HepG2 (cell line): Measurements from ENCODE around the gene GSTM4.

ENCODE experiments used
- CREB1 ChIP-seq, 2 experiments: fragments of 450-650 bp in 1 of 2; IDR thresholded peaks; 2 replicates each; pipeline ENCODE4 v1.6.1; 2016 to 2017; ENCODE audit warnings: control low read depth in 1 of 2, mild to moderate bottlenecking in 1 of 2, missing compliant biosample characterization in 1 of 2, missing genetic modification characterization in 1 of 2
- HMG20A ChIP-seq: IDR thresholded peaks from 2 replicates; pipeline ENCODE4 v1.6.1; 2016; ENCODE audit warnings: borderline replicate concordance
- HNF4G ChIP-seq, 2 experiments: sonication (generic) in 1 of 2; formaldehyde crosslinking in 1 of 2; IDR thresholded peaks; 2 replicates each; pipeline versions ENCODE4 v1.4.0 to v1.6.1; 2011 to 2020; ENCODE audit warnings: borderline replicate concordance in 2 of 2, low read depth in 2 of 2, mild to moderate bottlenecking in 2 of 2, low read length in 1 of 2, missing genetic modification reagents in 1 of 2, moderate library complexity in 1 of 2
- HNRNPLL ChIP-seq: fragments of 200-400 bp; formaldehyde crosslinking; IDR thresholded peaks from 2 replicates; pipeline ENCODE4 v1.6.1; 2017; ENCODE audit warnings: mild to moderate bottlenecking, low read depth, low read length; ENCODE audit not compliant: poor library complexity, severe bottlenecking
- MXI1 ChIP-seq: IDR thresholded peaks from 3 replicates; pipeline ENCODE4 v1.6.1; 2012; ENCODE audit warnings: low read depth, low read length, inconsistent platforms, borderline replicate concordance
- POLR2AphosphoS2 ChIP-seq: IDR thresholded peaks from 2 replicates; pipeline ENCODE4 v1.6.1; 2011; ENCODE audit warnings: low read depth, low read length, improper control_type of control experiment
- POLR2AphosphoS5 ChIP-seq: IDR thresholded peaks from 2 replicates; pipeline ENCODE4 v1.6.1; 2012; ENCODE audit warnings: low read depth, low read length
- SOX6 ChIP-seq, 2 experiments: fragments of 450-650 bp in 1 of 2; sonication (generic) in 1 of 2; formaldehyde crosslinking in 1 of 2; IDR thresholded peaks; 2 replicates each; pipeline versions ENCODE4 v1.4.0 to v1.6.1; 2017 to 2020; ENCODE audit warnings: antibody characterized with exemption in 1 of 2, mild to moderate bottlenecking in 1 of 2, missing genetic modification reagents in 1 of 2
- SP1 ChIP-seq, 2 experiments: fragments of 450-650 bp in 1 of 2; sonication (generic) in 1 of 2; formaldehyde crosslinking in 1 of 2; IDR thresholded peaks; 2 replicates each; pipeline versions ENCODE4 v1.4.0 to v1.6.1; 2016 to 2020; ENCODE audit warnings: missing genetic modification reagents in 1 of 2
- SP2 ChIP-seq: sonication (generic); formaldehyde crosslinking; IDR thresholded peaks from 2 replicates; pipeline ENCODE4 v1.5.1; 2020; ENCODE audit warnings: mild to moderate bottlenecking, missing genetic modification reagents
- ZNF577 ChIP-seq: sonication (generic); formaldehyde crosslinking; IDR thresholded peaks from 2 replicates; pipeline ENCODE4 v1.4.0; 2020; ENCODE audit warnings: mild to moderate bottlenecking, low read depth, missing genetic modification reagents, borderline replicate concordance
- ZNF609 ChIP-seq: sonication (generic); formaldehyde crosslinking; IDR thresholded peaks from 2 replicates; pipeline ENCODE4 v1.4.0; 2020; ENCODE audit warnings: mild to moderate bottlenecking, missing genetic modification reagents, borderline replicate concordance
- TF ChIP-seq, protein P1 (sequence below): sonication (generic); formaldehyde crosslinking; IDR thresholded peaks from 2 replicates; pipeline ENCODE4 v1.5.0; 2020; ENCODE audit warnings: mild to moderate bottlenecking, missing genetic modification reagents, moderate library complexity
- TF ChIP-seq, protein P2 (sequence below): sonication (generic); formaldehyde crosslinking; IDR thresholded peaks from 2 replicates; pipeline ENCODE4 v1.4.0; 2020; ENCODE audit warnings: missing genetic modification reagents, borderline replicate concordance

- TF ChIP-seq, protein P1, sequence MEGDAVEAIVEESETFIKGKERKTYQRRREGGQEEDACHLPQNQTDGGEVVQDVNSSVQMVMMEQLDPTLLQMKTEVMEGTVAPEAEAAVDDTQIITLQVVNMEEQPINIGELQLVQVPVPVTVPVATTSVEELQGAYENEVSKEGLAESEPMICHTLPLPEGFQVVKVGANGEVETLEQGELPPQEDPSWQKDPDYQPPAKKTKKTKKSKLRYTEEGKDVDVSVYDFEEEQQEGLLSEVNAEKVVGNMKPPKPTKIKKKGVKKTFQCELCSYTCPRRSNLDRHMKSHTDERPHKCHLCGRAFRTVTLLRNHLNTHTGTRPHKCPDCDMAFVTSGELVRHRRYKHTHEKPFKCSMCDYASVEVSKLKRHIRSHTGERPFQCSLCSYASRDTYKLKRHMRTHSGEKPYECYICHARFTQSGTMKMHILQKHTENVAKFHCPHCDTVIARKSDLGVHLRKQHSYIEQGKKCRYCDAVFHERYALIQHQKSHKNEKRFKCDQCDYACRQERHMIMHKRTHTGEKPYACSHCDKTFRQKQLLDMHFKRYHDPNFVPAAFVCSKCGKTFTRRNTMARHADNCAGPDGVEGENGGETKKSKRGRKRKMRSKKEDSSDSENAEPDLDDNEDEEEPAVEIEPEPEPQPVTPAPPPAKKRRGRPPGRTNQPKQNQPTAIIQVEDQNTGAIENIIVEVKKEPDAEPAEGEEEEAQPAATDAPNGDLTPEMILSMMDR = peak; percentile 63
- TF ChIP-seq CREB1 (IDR thresholded peaks at IDR 0.05) (no peak), CREB1 (CRISPR knock-in tag; IDR thresholded peaks at IDR 0.05) (no peak), HNF4G (IDR thresholded peaks at IDR 0.05; ENCODE audit: borderline replicate concordance, low read depth, low read length) (no peak), HNF4G (CRISPR knock-in tag; IDR thresholded peaks at IDR 0.05; ENCODE audit: borderline replicate concordance, low read depth) (no peak), POLR2AphosphoS5 (no peak), ZNF577 (CRISPR knock-in tag) (no peak), HNRNPLL (no peak), MXI1 (no peak), ZNF609 (no peak), SP1 (IDR thresholded peaks at IDR 0.05) (no peak), SP1 (CRISPR knock-in tag; IDR thresholded peaks at IDR 0.05) (no peak), SOX6 (IDR thresholded peaks at IDR 0.05) (no peak), SOX6 (CRISPR knock-in tag; IDR thresholded peaks at IDR 0.05) (peak; percentile 51; the same call in 1 of the 2 replicates), HMG20A (CRISPR knock-in tag) (0 out of 2 replicates have a peak, but pooled peaks have one; percentile 32), SP2 (CRISPR knock-in tag) (no peak), POLR2AphosphoS2 (no peak)
- TF ChIP-seq, protein P2, sequence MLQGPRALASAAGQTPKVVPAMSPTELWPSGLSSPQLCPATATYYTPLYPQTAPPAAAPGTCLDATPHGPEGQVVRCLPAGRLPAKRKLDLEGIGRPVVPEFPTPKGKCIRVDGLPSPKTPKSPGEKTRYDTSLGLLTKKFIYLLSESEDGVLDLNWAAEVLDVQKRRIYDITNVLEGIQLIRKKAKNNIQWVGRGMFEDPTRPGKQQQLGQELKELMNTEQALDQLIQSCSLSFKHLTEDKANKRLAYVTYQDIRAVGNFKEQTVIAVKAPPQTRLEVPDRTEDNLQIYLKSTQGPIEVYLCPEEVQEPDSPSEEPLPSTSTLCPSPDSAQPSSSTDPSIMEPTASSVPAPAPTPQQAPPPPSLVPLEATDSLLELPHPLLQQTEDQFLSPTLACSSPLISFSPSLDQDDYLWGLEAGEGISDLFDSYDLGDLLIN (CRISPR knock-in tag) = no peak
These were observed 38.6 kb upstream of the GSTM4 start for GRCh38 chr1:109617291-109617801.
